NCI-H2227 (cell line): ENCODE data around the gene GABRP.
"Not testable (repeated sequence)": the region's sequence is repeated elsewhere in the genome, so short reads cannot be mapped to it uniquely, and the experiment has no call there.

Source experiments
- DNase-seq: peaks from one replicate; lab custom pipeline; 2025; ENCODE audit not compliant: unreplicated experiment; lab: John Stamatoyannopoulos, UW

Gene GABRP

GRCh38 chr5:170755679-170756456 lies 27.7 kb upstream of the GABRP start:
- DNase-seq: no peak

DNA sequence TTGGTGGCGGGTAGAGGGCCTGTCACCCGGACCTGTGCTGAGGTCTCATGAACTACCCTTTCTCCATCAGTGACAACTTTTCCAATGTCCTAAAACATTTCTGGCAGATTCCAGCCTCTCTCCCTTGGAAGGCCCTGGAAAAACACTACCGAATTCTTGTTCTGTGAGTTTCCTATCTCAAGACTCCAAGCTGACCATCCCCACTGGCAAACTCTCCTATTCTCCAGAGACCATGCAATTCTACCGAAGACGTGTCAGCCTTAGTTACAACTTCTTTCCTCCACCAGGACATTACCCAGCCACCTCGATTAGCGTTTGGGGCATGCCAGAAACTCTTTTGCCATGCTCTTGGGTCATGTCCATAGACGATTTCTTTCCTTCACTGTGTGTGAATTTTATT lies 26.8 kb upstream of the GABRP start:
- DNase-seq: no peak

DNA sequence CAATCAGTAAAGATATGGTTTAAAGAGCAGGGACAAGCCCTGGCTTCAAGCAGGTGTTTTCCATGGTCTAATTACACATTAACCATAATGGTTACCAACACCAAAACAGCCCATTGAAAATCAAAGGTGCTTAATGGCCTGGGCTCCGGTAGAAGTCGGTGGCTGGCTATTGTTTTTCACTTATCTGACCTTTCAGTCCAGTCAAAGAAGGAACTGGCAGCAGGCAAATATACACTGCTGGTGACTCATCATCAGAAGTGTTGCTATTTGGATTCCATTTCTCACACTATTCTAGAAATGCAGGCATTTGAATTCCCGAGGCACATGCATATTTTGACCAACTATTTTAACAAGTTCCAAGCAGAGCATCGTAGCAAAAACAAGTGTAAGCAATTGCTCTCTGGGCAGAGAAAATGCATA lies 26.3 kb upstream of the GABRP start:
- no peak for DNase-seq

- no peak for DNase-seq
Observed at GRCh38 chr5:170757669-170758068, 25.9 kb upstream of the GABRP start.

DNA sequence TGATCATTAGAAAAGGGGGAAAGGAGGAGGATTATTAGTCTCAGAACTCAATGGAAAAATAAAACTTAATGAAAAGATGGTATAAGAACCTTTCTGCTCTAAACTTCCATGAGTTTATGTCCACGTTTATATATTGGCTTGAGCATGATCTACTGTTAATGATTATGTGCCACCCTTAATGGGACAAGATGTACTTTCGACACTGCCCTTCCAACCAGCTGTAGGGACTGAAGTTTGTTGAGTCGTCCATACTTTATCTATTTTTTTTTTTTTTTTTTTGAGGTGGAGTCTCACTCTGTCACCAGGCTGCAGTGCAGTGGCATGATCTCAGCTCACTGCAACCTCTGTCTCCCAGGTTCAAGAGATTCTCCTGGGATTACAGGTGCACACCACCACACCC lies 25.0 kb upstream of the GABRP start:
- DNase-seq: no peak

DNA sequence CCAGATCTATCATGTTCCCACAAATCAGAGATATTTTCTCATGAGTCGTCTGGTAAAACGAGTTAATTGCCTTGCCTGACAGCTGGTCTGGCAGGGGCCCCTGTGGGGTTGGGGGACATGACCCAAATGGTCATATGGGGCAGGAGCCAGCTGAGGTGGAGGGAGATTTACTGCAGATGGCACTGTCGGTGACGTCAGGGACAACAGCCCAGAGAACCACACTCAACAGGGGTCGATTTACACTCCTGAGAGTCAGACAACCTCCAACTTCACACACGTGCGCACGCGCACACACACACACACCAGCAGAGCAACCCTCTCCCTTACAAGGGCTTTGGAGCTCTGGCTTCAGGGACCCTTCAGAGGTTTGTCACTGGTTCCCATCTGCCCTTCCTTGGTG lies 23.4 kb upstream of the GABRP start:
- DNase-seq: no peak

- DNase-seq: no peak
Observed at GRCh38 chr5:170761048-170761707, 22.3 kb upstream of the GABRP start.

DNA sequence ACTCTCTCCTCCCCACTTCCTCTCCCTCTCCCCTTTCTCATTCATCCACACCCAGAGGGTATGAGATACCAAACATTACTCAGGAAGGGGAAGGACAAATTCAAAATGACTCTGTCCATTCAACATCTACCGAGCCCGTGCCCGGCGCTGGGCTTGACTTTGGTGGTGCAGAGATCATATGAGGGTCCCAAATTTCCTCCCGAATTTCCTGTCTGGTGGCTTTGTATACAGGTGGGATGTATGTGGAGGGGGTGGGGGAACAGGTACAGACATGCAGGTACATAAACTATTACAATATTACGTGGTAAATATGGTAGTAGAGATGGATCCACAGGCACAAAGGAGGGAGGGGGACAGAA lies 21.8 kb upstream of the GABRP start:
- no peak for DNase-seq

DNA sequence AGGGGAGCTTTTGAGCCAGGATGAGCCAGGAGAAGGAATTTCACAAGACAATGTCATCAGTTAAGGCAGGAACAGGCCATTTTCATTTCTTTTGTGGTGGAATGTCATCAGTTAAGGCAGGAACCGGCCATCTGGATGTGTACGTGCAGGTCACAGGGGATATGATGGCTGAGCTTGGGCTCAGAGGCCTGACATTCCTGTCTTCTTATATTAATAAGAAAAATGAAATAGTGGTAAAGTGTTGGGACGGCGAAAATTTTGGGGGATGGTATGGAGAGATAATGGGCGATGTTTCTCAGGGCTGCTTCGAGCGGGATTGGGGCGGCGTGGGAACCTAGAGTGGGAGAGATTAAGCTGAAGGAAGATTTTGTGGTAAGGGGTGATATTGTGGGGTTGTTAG lies 21.2 kb upstream of the GABRP start:
- not testable (repeated sequence) for DNase-seq

DNA sequence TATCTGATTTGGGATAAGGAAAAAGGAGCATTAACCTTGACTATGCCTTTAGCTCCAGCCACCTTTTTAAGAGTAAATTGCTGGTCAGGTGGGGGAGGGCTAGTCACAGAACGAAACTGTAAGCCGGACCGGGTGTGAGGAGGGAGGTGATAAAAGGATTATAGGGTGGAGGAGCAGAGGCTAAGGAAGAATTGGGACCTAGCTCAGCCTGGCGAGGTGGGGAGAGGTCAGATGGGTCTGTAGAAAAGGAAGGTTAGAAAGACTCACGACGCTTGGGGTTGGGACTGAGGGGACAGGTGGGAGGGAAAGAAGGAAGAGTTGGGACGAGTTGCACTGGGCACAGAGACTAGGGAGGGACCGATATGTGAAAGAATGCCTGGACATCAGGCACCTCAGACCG lies 17.7 kb upstream of the GABRP start:
- DNase-seq: not testable (repeated sequence)

DNA sequence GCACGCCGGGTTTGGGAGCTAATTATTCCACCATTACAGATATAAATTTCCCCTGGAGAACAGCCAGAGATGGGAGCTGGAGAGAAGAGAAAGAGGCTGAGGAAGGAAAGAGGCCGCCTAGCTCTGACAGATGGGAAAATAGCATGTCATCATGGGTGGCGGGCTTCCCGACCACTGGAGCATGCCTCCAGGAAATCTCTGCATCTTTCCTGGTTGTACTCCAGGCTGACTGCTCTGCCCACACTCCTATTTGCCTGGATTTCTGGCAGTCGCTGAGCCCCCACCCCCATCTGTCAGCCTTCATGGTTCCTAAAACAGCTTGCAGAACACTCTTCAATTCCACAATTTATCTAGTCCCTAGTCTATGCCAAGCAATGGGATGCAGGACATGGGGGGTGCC lies 14.3 kb upstream of the GABRP start:
- no peak for DNase-seq

DNA sequence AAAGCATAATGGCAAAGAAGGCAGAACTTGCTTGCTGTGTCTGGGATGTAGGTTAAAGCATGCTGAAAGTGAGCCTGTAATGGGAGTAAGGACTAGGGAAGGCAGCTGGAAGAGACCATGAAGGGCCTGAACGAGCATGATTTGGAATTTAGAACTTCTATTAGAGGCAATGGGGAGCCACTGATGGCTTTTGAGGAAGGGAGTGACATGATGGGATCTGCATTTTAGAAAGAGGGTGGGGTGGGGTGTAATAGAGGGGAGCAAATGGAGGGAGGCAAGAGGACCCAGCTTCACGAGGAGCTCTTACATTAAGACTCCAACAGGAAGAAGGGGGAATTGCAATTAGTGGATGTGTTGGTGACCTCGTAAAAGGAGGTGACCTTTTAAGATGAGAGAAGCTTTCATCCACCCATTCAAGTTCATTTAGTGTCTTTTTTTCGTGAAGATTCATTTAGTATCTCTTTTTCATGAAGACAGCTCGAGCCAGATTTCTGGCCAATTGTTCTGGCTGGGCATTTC lies 13.6 kb upstream of the GABRP start:
- no peak for DNase-seq

GRCh38 chr5:170771496-170771895 lies 12.0 kb upstream of the GABRP start:
- no peak for DNase-seq

DNA sequence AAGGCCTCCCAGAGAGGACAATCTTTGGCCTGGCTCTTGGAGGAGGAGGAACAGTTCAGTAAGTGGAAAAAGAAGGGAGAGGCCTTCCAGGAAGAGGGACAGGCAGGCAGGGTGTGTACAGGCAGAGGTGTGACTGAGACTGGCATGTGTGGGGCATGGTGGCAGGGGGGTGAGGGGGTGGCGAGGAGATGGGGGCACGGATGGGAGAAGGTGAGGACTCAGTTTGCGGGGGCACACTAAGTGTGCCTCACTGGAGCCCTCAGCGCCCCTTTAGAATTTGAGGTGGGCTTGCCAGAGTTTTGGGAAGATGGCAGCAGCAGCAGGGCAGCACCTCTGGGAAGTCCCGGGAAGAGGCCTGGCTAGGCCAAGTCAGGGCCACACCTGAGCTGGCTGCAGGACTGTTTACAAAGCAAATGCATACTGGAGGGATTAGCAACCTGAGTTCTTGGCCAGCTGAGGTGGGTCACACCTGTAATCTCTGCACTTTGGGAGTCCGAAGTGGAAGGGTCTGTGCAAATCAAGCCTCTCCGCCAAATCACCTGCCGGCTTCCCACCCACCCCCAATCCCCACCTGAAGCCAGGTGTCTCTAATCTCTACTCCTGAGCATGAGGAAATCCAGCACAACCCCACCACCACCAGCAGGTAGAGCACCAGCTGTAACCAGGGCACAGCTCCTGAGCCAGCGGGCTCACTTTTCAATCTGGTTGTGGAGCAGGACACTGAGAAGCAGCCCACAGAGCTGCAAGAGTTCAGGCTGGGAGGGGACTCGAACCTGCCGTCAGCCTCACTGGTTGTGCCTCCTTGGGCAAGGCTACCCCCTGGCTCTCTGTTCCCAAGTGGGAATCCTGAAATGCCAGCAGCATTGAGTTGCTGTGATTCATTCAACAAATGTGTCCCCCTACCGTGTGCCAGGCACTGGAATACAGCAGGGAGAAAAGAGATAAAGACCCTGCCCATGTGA lies 10.2 kb upstream of the GABRP start:
- DNase-seq: no peak

DNA sequence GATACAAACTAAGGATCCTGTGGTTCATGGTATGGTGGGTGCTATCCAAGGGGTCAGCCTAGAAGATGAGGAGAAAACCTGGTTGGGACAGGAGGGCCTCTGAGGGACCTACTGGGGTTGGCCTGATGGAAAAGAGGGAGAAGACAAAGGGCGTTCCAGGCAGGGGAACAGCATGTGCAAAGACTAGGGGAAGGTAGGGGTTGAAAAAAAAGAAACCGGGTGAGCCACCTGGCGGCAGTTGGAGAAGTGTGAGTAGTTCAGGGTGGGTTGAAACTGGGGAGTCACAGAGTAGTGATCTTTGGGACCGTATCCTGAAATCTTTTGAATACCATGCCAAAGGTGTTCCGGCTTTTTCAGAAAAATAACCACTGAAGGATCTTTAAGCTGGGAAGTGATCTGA lies 8.7 kb upstream of the GABRP start:
- no peak for DNase-seq

- DNase-seq: no peak
Observed at GRCh38 chr5:170781946-170782345, 1.6 kb upstream of the GABRP start.

GRCh38 chr5:170782438-170782837 lies 1.1 kb upstream of the GABRP start:
- DNase-seq: no peak

DNA sequence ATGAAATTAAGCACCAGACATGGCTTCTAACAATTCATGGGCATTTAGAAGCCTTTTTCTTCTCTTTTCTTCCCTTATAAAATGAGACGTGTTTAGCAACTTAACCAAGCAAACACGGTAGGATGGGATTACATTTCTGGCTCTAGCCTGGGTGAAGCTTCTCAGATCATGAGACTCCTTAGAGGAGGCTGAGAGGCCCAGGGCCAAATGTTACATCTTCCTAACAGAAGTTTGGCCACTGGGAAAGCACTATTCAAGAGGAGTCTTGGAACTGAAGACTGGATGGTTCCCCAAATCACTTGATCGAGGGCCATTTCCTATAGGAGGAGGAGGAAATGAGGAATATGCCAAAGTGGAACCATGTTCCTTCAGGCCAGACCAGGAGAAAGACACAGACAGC lies 1.9 kb downstream of the GABRP start:
- no peak for DNase-seq

DNA sequence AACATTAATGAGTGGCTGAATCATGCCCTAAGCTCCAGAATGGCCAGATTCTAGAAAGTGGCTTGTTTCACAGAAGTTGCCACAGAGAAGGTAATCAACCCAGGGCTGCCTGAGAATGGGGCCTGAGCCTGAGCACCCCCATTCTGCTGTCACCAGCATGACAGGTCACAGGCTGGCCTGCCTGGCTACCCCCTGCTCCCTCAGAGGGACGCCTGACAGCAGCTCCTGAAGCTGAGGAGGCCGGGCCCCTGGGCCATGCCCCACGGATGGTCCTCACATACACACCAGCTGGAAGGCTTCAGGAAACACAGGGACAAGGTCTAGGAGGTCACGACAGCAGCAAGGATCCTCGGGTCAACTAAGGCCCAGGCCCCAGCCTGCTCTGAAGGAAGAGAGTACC lies 3.7 kb downstream of the GABRP start:
- no peak for DNase-seq

- no peak for DNase-seq
Observed at GRCh38 chr5:170788626-170789304, 5.2 kb downstream of the GABRP start.
